Prostate gland (tissue), 2 donors: ENCODE results near the gene PRSS27. TPM values are rescaled to one million over a fixed set of nuclear protein-coding genes. Genes with fewer than 3 reads are reported as not detected.

Source experiments
- DNase-seq: peaks from one replicate; pipeline ENCODE4 v3.0.0-alpha.2; 2019; ENCODE audit warnings: low spot score
- H3K27ac ChIP-seq, 2 donors: fragments of 200-600 bp; sonication (generic); 2 replicates each; pipeline ENCODE4 v1.5.1; 2017 to 2019
- H3K27me3 ChIP-seq: fragments of 200-600 bp; sonication (generic); replicated peaks from 2 replicates; pipeline ENCODE4 v1.5.1; 2019; ENCODE audit not compliant: insufficient read depth
- H3K36me3 ChIP-seq, 2 donors: fragments of 200-600 bp; sonication (generic); 1 replicate in 1 of 2; 2 replicates in 1 of 2; pipeline versions ENCODE4 v1.5.1 to v1.8.1; 2017 to 2019
- H3K4me1 ChIP-seq: fragments of 200-600 bp; sonication (generic); replicated peaks from 2 replicates; pipeline ENCODE4 v1.5.1; 2019
- H3K4me3 ChIP-seq, 2 donors: fragments of 200-600 bp; sonication (generic); 2 replicates each; pipeline ENCODE4 v1.5.1; 2017 to 2019
- H3K9me3 ChIP-seq: fragments of 200-600 bp; sonication (generic); 2 replicates; pipeline ENCODE4 v1.5.1; 2017
- POLR2A ChIP-seq: fragments of 450-650 bp; IDR thresholded peaks from one replicate; pipeline ENCODE4 v1.6.1; 2016; ENCODE audit warnings: antibody characterized with exemption, mild to moderate bottlenecking
- POLR2AphosphoS5 ChIP-seq: sonication (generic); formaldehyde crosslinking; IDR thresholded peaks from one replicate; pipeline ENCODE4 v1.6.1; 2017; ENCODE audit warnings: antibody characterized with exemption
- WGBS: methylation state at CpG from one replicate; pipeline ENCODE4 v1.1.5; 2018; 5-methylcytosine and 5-hydroxymethylcytosine counted together
- intact Hi-C: fragments of 100-400 bp; cut with DNase I; formaldehyde crosslinking; loops from one replicate; pipeline ENCODE4 v1.14.2; 2022
- total RNA-seq, 2 donors: library from RNA; depleted of rRNA; stranded (reverse); fragments of >200 nt; gene quantifications; one replicate each; pipeline ENCODE4 v1.1.0, GENCODE V29; 2016
- TF ChIP-seq, protein P1 (sequence below), 4 experiments: fragments of 200-600 bp in 2 of 4; fragments of 450-650 bp in 2 of 4; sonication (generic) in 2 of 4; IDR thresholded peaks; 1 replicate in 3 of 4; 2 replicates in 1 of 4; pipeline ENCODE4 v1.5.1; 2016 to 2019; ENCODE audit warnings: antibody characterized with exemption in 4 of 4, mild to moderate bottlenecking in 2 of 4, moderate library complexity in 2 of 4

PRSS27 gene
- total RNA-seq, 2 donors from 2014 or later, result 1.9 to 6.9 TPM

GRCh38 chr16:2710021-2710710, 9.9 kb downstream of the PRSS27 start:
- Histone ChIP-seq H3K27ac (no peak overlapping the region), H3K27me3 (no peaks in the 10 kb centered on the region), H3K9me3 (no peaks in the 10 kb centered on the region), H3K4me3 (no peak overlapping the region), H3K36me3 (no peaks in the 10 kb centered on the region), H3K4me1 (no peaks in the 10 kb centered on the region)
- intact Hi-C loops, result no loop called here
- 86% methylated on average over 13 of the region's 20 CpGs for WGBS
- TF ChIP-seq POLR2AphosphoS5, result no peak
- TF ChIP-seq, protein P1, sequence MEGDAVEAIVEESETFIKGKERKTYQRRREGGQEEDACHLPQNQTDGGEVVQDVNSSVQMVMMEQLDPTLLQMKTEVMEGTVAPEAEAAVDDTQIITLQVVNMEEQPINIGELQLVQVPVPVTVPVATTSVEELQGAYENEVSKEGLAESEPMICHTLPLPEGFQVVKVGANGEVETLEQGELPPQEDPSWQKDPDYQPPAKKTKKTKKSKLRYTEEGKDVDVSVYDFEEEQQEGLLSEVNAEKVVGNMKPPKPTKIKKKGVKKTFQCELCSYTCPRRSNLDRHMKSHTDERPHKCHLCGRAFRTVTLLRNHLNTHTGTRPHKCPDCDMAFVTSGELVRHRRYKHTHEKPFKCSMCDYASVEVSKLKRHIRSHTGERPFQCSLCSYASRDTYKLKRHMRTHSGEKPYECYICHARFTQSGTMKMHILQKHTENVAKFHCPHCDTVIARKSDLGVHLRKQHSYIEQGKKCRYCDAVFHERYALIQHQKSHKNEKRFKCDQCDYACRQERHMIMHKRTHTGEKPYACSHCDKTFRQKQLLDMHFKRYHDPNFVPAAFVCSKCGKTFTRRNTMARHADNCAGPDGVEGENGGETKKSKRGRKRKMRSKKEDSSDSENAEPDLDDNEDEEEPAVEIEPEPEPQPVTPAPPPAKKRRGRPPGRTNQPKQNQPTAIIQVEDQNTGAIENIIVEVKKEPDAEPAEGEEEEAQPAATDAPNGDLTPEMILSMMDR (IDR thresholded peaks at IDR 0.05), result no peak
- TF ChIP-seq POLR2A, result no peak
- no peak for DNase-seq

GRCh38 chr16:2709588-2709984, 10.4 kb downstream of the PRSS27 start:
- no peaks in the 10 kb centered on the region for H3K36me3 ChIP-seq
- H3K4me1 ChIP-seq, result no peaks in the 10 kb centered on the region
- no peaks in the 10 kb centered on the region for H3K27me3 ChIP-seq
- TF ChIP-seq POLR2AphosphoS5, result no peak
- TF ChIP-seq POLR2A, result no peak
- TF ChIP-seq, protein P1 (IDR thresholded peaks at IDR 0.05), result no peak
- H3K4me3 ChIP-seq, result no peak overlapping the region
- intact Hi-C loops, result loop anchor here (10.0 kb wide), 1 partner anchor 345 kb away; no protein-coding TSS in a partner anchor
- WGBS, result 91% methylated on average over 9 of the region's 10 CpGs
- no peak for DNase-seq
- H3K27ac ChIP-seq, result no peak overlapping the region
- no peaks in the 10 kb centered on the region for H3K9me3 ChIP-seq

DNA sequence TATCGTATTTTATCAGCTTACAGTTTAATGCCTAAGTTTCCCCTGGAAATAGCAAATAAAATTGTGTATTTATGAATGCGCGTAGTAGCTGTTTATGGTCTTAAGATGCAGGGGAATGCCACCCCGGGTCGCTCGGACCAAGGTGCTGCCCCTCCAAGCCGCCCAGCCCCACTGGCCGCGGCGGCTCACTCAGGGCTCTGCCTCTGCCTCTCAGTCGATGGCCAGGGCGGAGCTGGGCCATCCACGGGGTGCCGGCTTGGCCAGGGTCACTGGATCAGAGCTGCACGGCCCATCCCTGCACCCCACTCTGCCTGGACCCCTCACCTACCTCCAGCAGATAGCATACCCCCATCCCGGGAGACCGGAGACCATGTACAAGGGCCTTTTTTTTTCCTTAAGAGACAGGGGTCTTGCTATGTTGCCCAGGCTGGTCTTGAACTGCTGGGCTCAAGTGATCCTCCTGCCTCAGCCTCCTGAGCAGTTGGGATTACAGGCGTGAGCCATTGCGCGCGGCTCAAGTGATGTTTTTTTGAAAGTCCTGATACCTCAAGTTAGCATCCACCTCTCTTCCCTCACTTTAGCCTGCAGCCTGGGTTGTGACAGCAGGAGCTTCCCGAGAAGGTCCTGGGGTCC, 11.0 kb downstream of the PRSS27 start:
- no peak for DNase-seq
- no peak overlapping the region for H3K4me3 ChIP-seq
- no peaks in the 10 kb centered on the region for H3K36me3 ChIP-seq
- TF ChIP-seq POLR2A, result no peak
- intact Hi-C loops, result loop anchor here (10.0 kb wide), 1 partner anchor 344 kb away; no protein-coding TSS in a partner anchor
- no peaks in the 10 kb centered on the region for H3K9me3 ChIP-seq
- no peaks in the 10 kb centered on the region for H3K4me1 ChIP-seq
- H3K27ac ChIP-seq, result no peak overlapping the region
- no peaks in the 10 kb centered on the region for H3K27me3 ChIP-seq
- 94% methylated on average over 19 of the region's 22 CpGs for WGBS

DNA sequence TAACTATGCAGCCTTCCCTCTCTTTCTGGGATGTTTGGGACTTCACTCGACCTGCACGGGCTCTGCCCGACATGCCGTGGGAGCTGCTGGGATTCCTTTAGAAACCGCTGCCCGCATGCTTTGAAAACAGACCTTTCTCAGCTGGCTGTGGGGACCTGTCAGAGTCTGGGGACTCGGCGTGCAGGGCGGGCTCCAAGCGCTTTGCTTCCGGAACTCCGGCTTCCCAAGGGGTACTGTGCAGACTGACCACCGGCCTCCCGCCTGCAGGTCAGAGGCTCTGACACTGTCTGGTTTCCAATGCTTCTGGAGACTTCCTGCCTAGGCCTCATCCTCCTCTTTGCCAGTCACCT, 11.8 kb downstream of the PRSS27 start:
- DNase-seq, result no peak
- H3K36me3 ChIP-seq, result no peaks in the 10 kb centered on the region
- no peak overlapping the region for H3K4me3 ChIP-seq
- H3K9me3 ChIP-seq, result no peaks in the 10 kb centered on the region
- TF ChIP-seq POLR2AphosphoS5, result no peak
- TF ChIP-seq, protein P1 (IDR thresholded peaks at IDR 0.05), result no peak
- WGBS, result 93% methylated on average over 14 of the region's 14 CpGs
- no peaks in the 10 kb centered on the region for H3K27me3 ChIP-seq
- no peak overlapping the region for H3K27ac ChIP-seq
- no peaks in the 10 kb centered on the region for H3K4me1 ChIP-seq
- intact Hi-C loops, result loop anchor here (10.0 kb wide), 1 partner anchor 343 kb away; no protein-coding TSS in a partner anchor

- no peak for DNase-seq
- intact Hi-C loops, result loop anchor here (10.0 kb wide), 1 partner anchor 343 kb away; no protein-coding TSS in a partner anchor
- Histone ChIP-seq H3K27me3 (no peaks in the 10 kb centered on the region), H3K36me3 (no peaks in the 10 kb centered on the region), H3K4me3 (no peak overlapping the region), H3K27ac (no peak overlapping the region), H3K4me1 (no peaks in the 10 kb centered on the region), H3K9me3 (no peaks in the 10 kb centered on the region)
- WGBS, result 91% methylated on average over 51 of the region's 51 CpGs
- TF ChIP-seq POLR2AphosphoS5 (no peak), POLR2A (no peak)
- TF ChIP-seq, protein P1 (IDR thresholded peaks at IDR 0.05), result no peak
Observed at GRCh38 chr16:2707368-2708289, 12.4 kb downstream of the PRSS27 start.
